Measurements from ENCODE around the gene NOP56.

Gene NOP56

GRCh38 chr20:2706688-2707352 is 54.4 kb downstream of the NOP56 start:
- H3K9ac ChIP-seq (ENCODE audit: low read depth, low read length, poor library complexity, severe bottlenecking): no peak overlapping the region
- no peaks in the 10 kb centered on the region for H3K79me2 ChIP-seq (ENCODE audit: insufficient read depth, low read length)
- no peak overlapping the region for H3K4me3 ChIP-seq (ENCODE audit: low read length, poor library complexity, severe bottlenecking)
- H3K9me3 ChIP-seq (ENCODE audit: insufficient read depth, low read depth, low read length): no peaks in the 10 kb centered on the region
- H4K20me1 ChIP-seq (ENCODE audit: insufficient read depth, low read length, poor library complexity, severe bottlenecking): no peaks in the 10 kb centered on the region
- no peak overlapping the region for H3K4me2 ChIP-seq (ENCODE audit: low read depth, low read length, poor library complexity, severe bottlenecking)
- TF ChIP-seq CTCF (conservative IDR thresholded peaks at IDR 0.05; ENCODE audit: low read length): no peak
- TF ChIP-seq EZH2phosphoT487 (IDR thresholded peaks at IDR 0.05; ENCODE audit: borderline replicate concordance): no peak
- H3F3A ChIP-seq (ENCODE audit: low read depth): no peaks in the 10 kb centered on the region
- no peak overlapping the region for H2AFZ ChIP-seq (ENCODE audit: low read length)
- no peaks in the 10 kb centered on the region for H3K9me2 ChIP-seq (replicated peaks; ENCODE audit: low read depth, low read length)
- no peaks in the 10 kb centered on the region for H3K36me3 ChIP-seq (ENCODE audit: insufficient read depth, low read length)
- H3K27me3 ChIP-seq (ENCODE audit: insufficient read depth, low read length, poor library complexity, severe bottlenecking): no peaks in the 10 kb centered on the region
- peaks cover 6% of the 10 kb centered on the region for H3K4me1 ChIP-seq (ENCODE audit: insufficient read depth, low read length, poor library complexity, severe bottlenecking)

GRCh38 chr20:2707353-2708072 is 55.1 kb downstream of the NOP56 start:
- no peaks in the 10 kb centered on the region for H3K79me2 ChIP-seq (ENCODE audit: insufficient read depth, low read length)
- no peak overlapping the region for H3K9ac ChIP-seq (ENCODE audit: low read depth, low read length, poor library complexity, severe bottlenecking)
- TF ChIP-seq CTCF (conservative IDR thresholded peaks at IDR 0.05; ENCODE audit: low read length) (no peak), EZH2phosphoT487 (IDR thresholded peaks at IDR 0.05; ENCODE audit: borderline replicate concordance) (no peak)
- H3K4me3 ChIP-seq (ENCODE audit: low read length, poor library complexity, severe bottlenecking): no peak overlapping the region
- no peaks in the 10 kb centered on the region for H4K20me1 ChIP-seq (ENCODE audit: insufficient read depth, low read length, poor library complexity, severe bottlenecking)
- no peaks in the 10 kb centered on the region for H3K9me2 ChIP-seq (replicated peaks; ENCODE audit: low read depth, low read length)
- no peaks in the 10 kb centered on the region for H3F3A ChIP-seq (ENCODE audit: low read depth)
- H3K4me2 ChIP-seq (ENCODE audit: low read depth, low read length, poor library complexity, severe bottlenecking): no peak overlapping the region
- no peaks in the 10 kb centered on the region for H3K27me3 ChIP-seq (ENCODE audit: insufficient read depth, low read length, poor library complexity, severe bottlenecking)
- H3K4me1 ChIP-seq (ENCODE audit: insufficient read depth, low read length, poor library complexity, severe bottlenecking): peaks cover 6% of the 10 kb centered on the region
- H2AFZ ChIP-seq (ENCODE audit: low read length): no peak overlapping the region
- H3K9me3 ChIP-seq (ENCODE audit: insufficient read depth, low read depth, low read length): no peaks in the 10 kb centered on the region
- H3K36me3 ChIP-seq (ENCODE audit: insufficient read depth, low read length): no peaks in the 10 kb centered on the region
